GM10248 (cell line): ENCODE results near the gene ATP2B3.

Experiments used
- CTCF ChIA-PET: fragments of 300-600 bp; sonication (Branson Sonifier 250); formaldehyde crosslinking; extraction: SDS; loops from one replicate; lab custom pipeline; 2021; ENCODE audit warnings: antibody characterized with exemption; lab: Yijun Ruan, JAX
- POLR2A ChIA-PET: fragments of 350-650 bp; sonication (Branson Sonifier 250); formaldehyde crosslinking; extraction: SDS; loops from one replicate; lab custom pipeline; 2020; ENCODE audit warnings: antibody characterized with exemption; lab: Yijun Ruan, JAX
- DNase-seq: peaks from one replicate; pipeline ENCODE4 v3.0.0; 2012; ENCODE audit errors: extremely low spot score
- CTCF ChIP-seq: IDR thresholded peaks from 2 replicates; pipeline ENCODE4 v1.5.1; 2012; ENCODE audit warnings: mild to moderate bottlenecking, low read depth; ENCODE audit errors: extremely low read depth, missing control alignments, control extremely low read depth

ATP2B3 gene

GRCh38 chrX:153502131-153502530 lies 15.3 kb upstream of the ATP2B3 start:
- no peak for DNase-seq
- no peak for TF ChIP-seq CTCF
- ChIA-PET CTCF (no interaction called here), POLR2A (no interaction called here)

- ChIA-PET CTCF (interaction anchor here (1.4 kb wide), 1 partner anchor 561 kb away, joined by 3 read pairs; no protein-coding TSS in a partner anchor), POLR2A (no interaction called here)
- no peak for TF ChIP-seq CTCF
- no peak for DNase-seq
Measured at GRCh38 chrX:153502796-153503195, 14.6 kb upstream of the ATP2B3 start.

- no peak for DNase-seq
- CTCF ChIA-PET, result interaction anchor here (3.1 to 4.3 kb wide), 2 partner anchors 34 to 562 kb away, joined by 21 to 43 read pairs; partner anchors contain the start of gene HAUS7
- POLR2A ChIA-PET, result no interaction called here
- no peak for TF ChIP-seq CTCF
Measured at GRCh38 chrX:153504445-153505016, 12.9 kb upstream of the ATP2B3 start.

- CTCF ChIA-PET, result interaction anchor here (2.9 to 4.3 kb wide), 3 partner anchors 14 to 563 kb away, joined by 9 to 43 read pairs (median 21); partner anchors contain the start of gene HAUS7
- POLR2A ChIA-PET, result no interaction called here
- DNase-seq, result no peak
- TF ChIP-seq CTCF, result no peak
Measured at GRCh38 chrX:153505361-153505760, 12.1 kb upstream of the ATP2B3 start.

- peak; percentile 70 for TF ChIP-seq CTCF
- DNase-seq, result peak; percentile 89
- ChIA-PET CTCF (interaction anchor here (0.7 to 4.3 kb wide), 19 partner anchors 8 to 602 kb away, joined by 3 to 43 read pairs (median 5); partner anchors contain the start of gene HAUS7), POLR2A (no interaction called here)
Measured at GRCh38 chrX:153507484-153508178, 9.8 kb upstream of the ATP2B3 start.

- TF ChIP-seq CTCF, result no peak
- POLR2A ChIA-PET, result no interaction called here
- no peak for DNase-seq
- CTCF ChIA-PET, result interaction anchor here (1.4 kb wide), 1 partner anchor 477 kb away, joined by 5 read pairs; no protein-coding TSS in a partner anchor
Measured at GRCh38 chrX:153509592-153509991, 7.8 kb upstream of the ATP2B3 start.
